GM23248 (cell line): ENCODE results near the gene POLG. TPM values are rescaled to one million over a fixed set of nuclear protein-coding genes. Genes with fewer than 3 reads are reported as not detected.

ENCODE experiments used
- DNase-seq: peaks from one replicate; pipeline ENCODE4 v3.0.0-alpha.2; 2015
- H2AFZ ChIP-seq: fragments of 200-600 bp; sonication (generic); 2 replicates; pipeline ENCODE4 v1.6.1; 2016; ENCODE audit warnings: antibody characterized with exemption
- H3F3A ChIP-seq: fragments of 200-600 bp; sonication (generic); 2 replicates; pipeline ENCODE4 v1.6.1; 2016; ENCODE audit warnings: mild to moderate bottlenecking, antibody characterized with exemption, mixed run types; ENCODE audit not compliant: insufficient read depth
- H3K27ac ChIP-seq: fragments of 200-600 bp; sonication (generic); 2 replicates; pipeline ENCODE4 v1.5.1; 2016; ENCODE audit warnings: mild to moderate bottlenecking
- H3K27me3 ChIP-seq: fragments of 200-600 bp; sonication (generic); replicated peaks from 2 replicates; pipeline ENCODE4 v1.6.1; 2016; ENCODE audit warnings: mild to moderate bottlenecking; ENCODE audit not compliant: insufficient read depth
- H3K36me3 ChIP-seq: fragments of 200-600 bp; sonication (generic); 2 replicates; pipeline ENCODE4 v1.6.1; 2016; ENCODE audit warnings: low read depth, mild to moderate bottlenecking
- H3K4me1 ChIP-seq: fragments of 200-600 bp; sonication (generic); 2 replicates; pipeline ENCODE4 v1.6.1; 2016; ENCODE audit warnings: mild to moderate bottlenecking; ENCODE audit not compliant: insufficient read depth
- H3K4me2 ChIP-seq: fragments of 200-600 bp; sonication (generic); one replicate; pipeline ENCODE4 v1.6.1; 2016; ENCODE audit warnings: mild to moderate bottlenecking; ENCODE audit not compliant: unreplicated experiment
- H3K4me3 ChIP-seq: fragments of 200-600 bp; sonication (generic); 2 replicates; pipeline ENCODE4 v1.5.1; 2016; ENCODE audit warnings: mild to moderate bottlenecking
- H3K79me2 ChIP-seq: fragments of 200-600 bp; sonication (generic); 2 replicates; pipeline ENCODE4 v1.6.1; 2016; ENCODE audit warnings: mild to moderate bottlenecking; ENCODE audit not compliant: insufficient read depth
- H3K9ac ChIP-seq: fragments of 200-600 bp; sonication (generic); 2 replicates; pipeline ENCODE4 v1.6.1; 2016; ENCODE audit warnings: mild to moderate bottlenecking
- H3K9me2 ChIP-seq: fragments of 200-600 bp; sonication (generic); 2 replicates; pipeline ENCODE4 v1.6.1; 2016; ENCODE audit warnings: mixed run types, mild to moderate bottlenecking, moderate library complexity; ENCODE audit not compliant: insufficient read depth
- H3K9me3 ChIP-seq: fragments of 200-600 bp; sonication (generic); one replicate; pipeline ENCODE4 v1.6.1; 2017; ENCODE audit warnings: low read depth
- H4K20me1 ChIP-seq: fragments of 200-600 bp; sonication (generic); 2 replicates; pipeline ENCODE4 v1.6.0; 2016; ENCODE audit not compliant: insufficient read depth
- EZH2 ChIP-seq: fragments of 200-600 bp; sonication (generic); IDR thresholded peaks from 2 replicates; pipeline ENCODE4 v1.6.1; 2018; ENCODE audit warnings: antibody characterized with exemption, mild to moderate bottlenecking; ENCODE audit not compliant: insufficient read depth, poor library complexity, severe bottlenecking
- EZH2phosphoT487 ChIP-seq: fragments of 200-600 bp; sonication (generic); IDR thresholded peaks from 2 replicates; pipeline ENCODE4 v1.6.1; 2018; ENCODE audit warnings: antibody characterized with exemption, moderate library complexity, mild to moderate bottlenecking, low read depth; ENCODE audit not compliant: insufficient read depth
- WGBS, 2 experiments: methylation state at CpG; one replicate each; pipeline ENCODE4 v1.1.6; 2015 to 2017; ENCODE audit warnings: low lambda C conversion rate in 2 of 2, low coverage in 1 of 2; ENCODE audit errors: missing lambda C conversion rate in 2 of 2; 5-methylcytosine and 5-hydroxymethylcytosine counted together
- in situ Hi-C: fragments of 300-500 bp; cut with MboI; formaldehyde crosslinking; loops from 2 replicates; pipeline ENCODE4 v1.15.0; 2020
- polyA plus RNA-seq: library from polyadenylated mRNA; unstranded; fragments of >200 nt; fragmentation: Nextera tagmentation; extraction: Ambion mirVana; gene quantifications from 2 replicates; pipeline ENCODE4 v1.2.1, GENCODE V29; 2016
- total RNA-seq: library from RNA; depleted of rRNA; stranded (reverse); fragments of >200 nt; shearing (Covaris generic); gene quantifications from 2 replicates; pipeline ENCODE4 v1.2.3, GENCODE V29; 2014

POLG gene
- total and polyA plus RNA-seq, 2 experiments from 2014 or later = 18.7 to 66.7 TPM

GRCh38 chr15:89362203-89363101, 27.8 kb upstream of the POLG start:
- no peaks in the 10 kb centered on the region for H3K36me3 ChIP-seq
- no peaks in the 10 kb centered on the region for H3K9me2 ChIP-seq
- no peak overlapping the region for H2AFZ ChIP-seq
- no peak for DNase-seq
- TF ChIP-seq EZH2phosphoT487 (no peak), EZH2 (no peak)
- WGBS, 2 experiments = 1 to 2% methylated on average over 26 to 53 of the region's 73 CpGs
- H3K4me1 ChIP-seq = no peaks in the 10 kb centered on the region
- in situ Hi-C loops = loop anchor here (10.0 kb wide), 1 partner anchor 62 kb away; no protein-coding TSS in a partner anchor
- no peak overlapping the region for H3K4me3 ChIP-seq
- no peaks in the 10 kb centered on the region for H4K20me1 ChIP-seq
- peaks cover 88% of the 10 kb centered on the region for H3K27me3 ChIP-seq
- H3K9ac ChIP-seq = no peak overlapping the region
- H3F3A ChIP-seq = no peaks in the 10 kb centered on the region
- H3K4me2 ChIP-seq = no peak overlapping the region
- no peaks in the 10 kb centered on the region for H3K79me2 ChIP-seq
- H3K27ac ChIP-seq = no peak overlapping the region
- no peaks in the 10 kb centered on the region for H3K9me3 ChIP-seq

DNA sequence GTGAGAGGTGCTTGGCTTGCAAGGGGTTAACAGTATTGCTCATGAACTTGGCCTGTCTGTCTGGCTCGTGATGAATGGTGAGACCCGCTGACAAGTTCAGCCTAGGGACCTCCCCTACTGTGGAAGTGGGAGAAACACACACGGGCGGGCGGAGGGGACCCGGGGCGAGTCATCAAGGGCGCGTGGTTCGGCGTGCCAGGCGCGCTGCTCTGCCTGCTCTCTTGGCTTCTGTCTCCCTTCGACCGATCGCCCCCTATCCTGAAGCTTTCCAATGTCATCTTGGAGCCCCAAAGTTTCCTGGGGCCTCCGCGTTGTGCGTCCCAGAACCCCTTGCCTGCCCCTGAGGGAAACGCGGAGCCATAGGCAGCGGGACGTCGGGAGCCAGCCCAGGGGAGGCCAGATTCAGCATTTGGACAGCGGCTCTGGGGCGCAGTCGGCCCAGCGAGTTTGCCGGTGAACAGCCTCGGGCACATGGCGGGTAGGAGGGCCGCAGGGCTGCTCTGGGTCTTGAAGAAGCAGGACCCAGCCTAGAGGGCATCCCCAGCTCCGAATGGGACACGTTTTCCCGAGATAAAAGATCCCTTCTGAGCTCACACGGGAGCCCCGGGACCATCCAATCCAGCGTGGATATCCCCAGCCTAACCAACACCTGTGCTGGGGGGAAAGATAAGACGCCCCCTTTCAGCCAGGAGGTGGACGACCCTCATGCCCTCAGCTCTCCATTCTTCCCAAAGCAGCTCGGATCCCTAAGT, 27.0 kb upstream of the POLG start:
- Histone ChIP-seq H3K27ac (no peak overlapping the region), H3K9me2 (no peaks in the 10 kb centered on the region), H3K27me3 (peaks cover 88% of the 10 kb centered on the region), H3K36me3 (no peaks in the 10 kb centered on the region), H3K9ac (no peak overlapping the region), H2AFZ (no peak overlapping the region), H3K79me2 (no peaks in the 10 kb centered on the region), H3K4me1 (no peaks in the 10 kb centered on the region), H3K4me3 (no peak overlapping the region), H3K4me2 (no peak overlapping the region), H3F3A (no peaks in the 10 kb centered on the region), H3K9me3 (no peaks in the 10 kb centered on the region), H4K20me1 (no peaks in the 10 kb centered on the region)
- WGBS, 2 experiments = 5% methylated on average over 39 to 41 of the region's 41 CpGs
- TF ChIP-seq EZH2 (peak; percentile 89), EZH2phosphoT487 (0 out of 2 replicates have a peak, but pooled peaks have one; percentile 20)
- peak; percentile 78 for DNase-seq
- in situ Hi-C loops = loop anchor here (10.0 kb wide), 1 partner anchor 63 kb away; no protein-coding TSS in a partner anchor

DNA sequence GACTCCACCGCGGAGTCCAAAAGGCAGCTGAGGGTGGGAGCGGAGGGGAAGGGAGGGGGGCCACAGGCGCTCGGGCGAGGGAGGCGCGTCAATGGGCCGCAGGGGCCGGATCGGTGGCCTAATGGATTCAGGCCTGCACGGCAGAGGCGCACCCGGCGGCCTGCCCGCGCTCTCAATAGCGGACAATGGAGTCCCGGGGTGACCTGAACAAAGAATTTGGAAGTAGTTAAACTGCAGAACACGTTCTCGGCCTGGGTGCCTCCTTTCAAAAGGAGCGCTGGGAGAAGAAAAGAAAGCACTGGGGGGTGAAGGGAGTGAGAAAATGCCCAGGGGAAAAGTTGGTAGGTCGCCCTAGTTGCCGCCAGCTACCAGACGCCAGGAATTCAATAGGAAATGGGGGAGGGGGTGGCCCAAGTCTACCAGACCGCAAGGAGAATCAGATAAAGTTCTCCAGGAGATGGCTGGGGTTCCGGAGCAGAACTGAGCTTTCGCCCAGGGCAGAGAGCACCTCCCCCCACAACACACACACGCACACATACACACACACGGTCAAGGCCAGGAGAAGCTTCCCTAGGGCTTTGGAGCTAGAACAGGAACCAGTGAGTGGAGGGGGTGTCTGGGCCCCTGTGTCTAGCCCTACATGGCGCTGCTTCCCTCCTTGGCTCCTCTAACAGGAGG, 25.8 kb upstream of the POLG start:
- H3K9ac ChIP-seq = no peak overlapping the region
- no peaks in the 10 kb centered on the region for H4K20me1 ChIP-seq
- H3K4me1 ChIP-seq = no peaks in the 10 kb centered on the region
- no peaks in the 10 kb centered on the region for H3F3A ChIP-seq
- H3K4me2 ChIP-seq = no peak overlapping the region
- no peaks in the 10 kb centered on the region for H3K36me3 ChIP-seq
- no peak overlapping the region for H3K4me3 ChIP-seq
- 6 to 10% methylated on average over 20 to 31 of the region's 31 CpGs for WGBS, 2 experiments
- H2AFZ ChIP-seq = no peak overlapping the region
- H3K79me2 ChIP-seq = no peaks in the 10 kb centered on the region
- no peak overlapping the region for H3K27ac ChIP-seq
- no peak for DNase-seq
- TF ChIP-seq EZH2phosphoT487 = no peak
- TF ChIP-seq EZH2 = peak; percentile 50
- no peaks in the 10 kb centered on the region for H3K9me2 ChIP-seq
- peaks cover 85% of the 10 kb centered on the region for H3K27me3 ChIP-seq
- no peaks in the 10 kb centered on the region for H3K9me3 ChIP-seq
- in situ Hi-C loops = loop anchor here (10.0 kb wide), 1 partner anchor 64 kb away; no protein-coding TSS in a partner anchor
